ENCODE results near the gene E2F3. TPM values are rescaled to one million over a fixed set of nuclear protein-coding genes. Genes with fewer than 3 reads are reported as not detected.

E2F3 gene
- polyA plus RNA-seq, 3 donors, result 7.5 to 14.6 (median 8.9) TPM

DNA sequence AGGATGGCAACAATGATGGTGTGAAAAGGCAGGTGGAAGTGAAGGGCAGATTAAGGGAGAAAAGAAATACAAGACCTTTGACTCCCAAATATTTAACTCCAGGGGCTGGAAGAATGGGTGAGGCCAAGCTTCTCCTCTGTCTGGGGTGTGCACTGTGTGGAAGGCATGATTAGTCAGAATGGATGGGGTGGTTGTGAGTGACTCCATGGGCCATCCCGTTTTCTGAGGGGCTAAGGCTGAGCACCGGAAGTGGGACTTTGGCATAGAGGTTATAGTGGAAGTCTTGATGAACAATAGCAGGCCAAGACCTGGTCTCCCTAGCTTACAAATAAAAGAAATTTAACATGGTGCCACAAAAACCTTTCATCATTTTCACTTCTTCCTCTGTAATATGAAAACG is 12.1 kb downstream of the E2F3 start:
- peaks cover 65 to 75% of the 10 kb centered on the region in 2 donors for H3K4me1 ChIP-seq (ENCODE audit: control insufficient read depth in 1 of 2, insufficient read depth in 2 of 2, low read length in 2 of 2)
- Mint-ChIP-seq H3K27me3 (ENCODE audit: low read depth in 3 of 3) (peaks cover 0 to 2% (median 0%) of the 10 kb centered on the region in 3 donors), H3K27ac (peak overlapping the region in 6 of 7 donors; percentile 27 to 73 (median 36)), H3K36me3 (peaks cover 18 to 23% of the 10 kb centered on the region in 2 donors), H3K4me1 (peaks cover 89% of the 10 kb centered on the region), H3K4me3 (no peak overlapping the region), H3K9me3 (no peaks in the 10 kb centered on the region)
- peaks cover 3 to 23% of the 10 kb centered on the region in 2 donors for H3K36me3 ChIP-seq (replicated peaks in 1 of 2; ENCODE audit: control insufficient read depth in 1 of 2, insufficient read depth in 2 of 2, low read length in 2 of 2)
- peaks cover 98% of the 10 kb centered on the region for H4K20me1 ChIP-seq (ENCODE audit: insufficient read depth, low read length)
- TF ChIP-seq, protein P1, sequence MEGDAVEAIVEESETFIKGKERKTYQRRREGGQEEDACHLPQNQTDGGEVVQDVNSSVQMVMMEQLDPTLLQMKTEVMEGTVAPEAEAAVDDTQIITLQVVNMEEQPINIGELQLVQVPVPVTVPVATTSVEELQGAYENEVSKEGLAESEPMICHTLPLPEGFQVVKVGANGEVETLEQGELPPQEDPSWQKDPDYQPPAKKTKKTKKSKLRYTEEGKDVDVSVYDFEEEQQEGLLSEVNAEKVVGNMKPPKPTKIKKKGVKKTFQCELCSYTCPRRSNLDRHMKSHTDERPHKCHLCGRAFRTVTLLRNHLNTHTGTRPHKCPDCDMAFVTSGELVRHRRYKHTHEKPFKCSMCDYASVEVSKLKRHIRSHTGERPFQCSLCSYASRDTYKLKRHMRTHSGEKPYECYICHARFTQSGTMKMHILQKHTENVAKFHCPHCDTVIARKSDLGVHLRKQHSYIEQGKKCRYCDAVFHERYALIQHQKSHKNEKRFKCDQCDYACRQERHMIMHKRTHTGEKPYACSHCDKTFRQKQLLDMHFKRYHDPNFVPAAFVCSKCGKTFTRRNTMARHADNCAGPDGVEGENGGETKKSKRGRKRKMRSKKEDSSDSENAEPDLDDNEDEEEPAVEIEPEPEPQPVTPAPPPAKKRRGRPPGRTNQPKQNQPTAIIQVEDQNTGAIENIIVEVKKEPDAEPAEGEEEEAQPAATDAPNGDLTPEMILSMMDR (IDR thresholded peaks at IDR 0.05), result no peak
- H3K4me2 ChIP-seq (replicated peaks; ENCODE audit: extremely low read depth, low read length, poor library complexity, severe bottlenecking), result no peak overlapping the region
- no peak for DNase-seq
- intact Hi-C loops (cut with micrococcal nuclease), result no loop called here
- H2AFZ ChIP-seq (ENCODE audit: insufficient read depth, low read depth, low read length, poor library complexity, severe bottlenecking), result no peak overlapping the region
- peaks cover 100% of the 10 kb centered on the region for H3K79me2 ChIP-seq (ENCODE audit: insufficient read depth, low read length)
- peak overlapping the region in 1 of 2 donors; percentile 49 for H3K27ac ChIP-seq (ENCODE audit: low read depth in 1 of 2, low read length in 2 of 2)
- 50% methylated on average over 1 of the region's 3 CpGs for WGBS (ENCODE audit: insufficient coverage)
- no peak overlapping the region for H3K9ac ChIP-seq (ENCODE audit: insufficient read depth, low read length, poor library complexity, severe bottlenecking)
- no peak overlapping the region for H3K4me3 ChIP-seq (replicated peaks in 1 of 3; ENCODE audit: low read depth in 2 of 3, low read length in 3 of 3)
- no peaks in the 10 kb centered on the region for H3K27me3 ChIP-seq (ENCODE audit: control insufficient read depth in 2 of 2, insufficient read depth in 2 of 2, low read length in 2 of 2)
- no peaks in the 10 kb centered on the region for H3K9me3 ChIP-seq (replicated peaks in 1 of 2; ENCODE audit: control insufficient read depth in 1 of 2, insufficient read depth in 1 of 2, low read length in 2 of 2)

DNA sequence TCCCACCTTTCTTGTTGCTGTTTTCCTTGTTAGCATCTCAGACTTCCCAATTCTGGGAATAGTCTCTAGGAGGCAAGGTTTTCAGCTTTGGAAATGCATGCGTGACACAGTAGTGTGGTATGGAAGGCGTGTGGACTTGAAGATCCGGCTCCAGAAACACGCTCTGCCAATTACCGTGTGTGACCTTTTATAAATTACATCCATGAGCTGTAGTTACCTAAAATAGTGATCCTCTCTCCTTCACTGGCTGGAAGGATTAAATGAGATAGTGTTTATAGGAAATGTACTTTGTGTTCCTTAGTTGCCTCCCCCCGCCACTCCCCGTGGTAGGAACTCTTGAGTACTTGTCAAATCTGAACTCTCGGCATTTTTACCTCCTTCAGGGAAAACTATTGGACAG is 13.0 kb downstream of the E2F3 start:
- H3K9me3 Mint-ChIP-seq, result no peaks in the 10 kb centered on the region
- peaks cover 98% of the 10 kb centered on the region for H4K20me1 ChIP-seq (ENCODE audit: insufficient read depth, low read length)
- H2AFZ ChIP-seq (ENCODE audit: insufficient read depth, low read depth, low read length, poor library complexity, severe bottlenecking), result no peak overlapping the region
- no peak for DNase-seq
- TF ChIP-seq, protein P1 (IDR thresholded peaks at IDR 0.05), result no peak
- H3K36me3 ChIP-seq (replicated peaks in 1 of 2; ENCODE audit: control insufficient read depth in 1 of 2, insufficient read depth in 2 of 2, low read length in 2 of 2), result peaks cover 3 to 23% of the 10 kb centered on the region in 2 donors
- H3K27ac Mint-ChIP-seq, result peak overlapping the region in 5 of 7 donors; percentile 5 to 63 (median 50)
- no peaks in the 10 kb centered on the region for H3K9me3 ChIP-seq (replicated peaks in 1 of 2; ENCODE audit: control insufficient read depth in 1 of 2, insufficient read depth in 1 of 2, low read length in 2 of 2)
- peaks cover 60 to 69% of the 10 kb centered on the region in 2 donors for H3K4me1 ChIP-seq (ENCODE audit: control insufficient read depth in 1 of 2, insufficient read depth in 2 of 2, low read length in 2 of 2)
- peaks cover 0 to 2% (median 0%) of the 10 kb centered on the region in 3 donors for H3K27me3 Mint-ChIP-seq (ENCODE audit: low read depth in 3 of 3)
- peaks cover 89% of the 10 kb centered on the region for H3K4me1 Mint-ChIP-seq
- H3K9ac ChIP-seq (ENCODE audit: insufficient read depth, low read length, poor library complexity, severe bottlenecking), result no peak overlapping the region
- H3K4me2 ChIP-seq (replicated peaks; ENCODE audit: extremely low read depth, low read length, poor library complexity, severe bottlenecking), result no peak overlapping the region
- WGBS (ENCODE audit: insufficient coverage), result 100% methylated on average over 3 of the region's 8 CpGs
- peaks cover 100% of the 10 kb centered on the region for H3K79me2 ChIP-seq (ENCODE audit: insufficient read depth, low read length)
- intact Hi-C loops (cut with micrococcal nuclease), result no loop called here
- H3K36me3 Mint-ChIP-seq, result peaks cover 18 to 23% of the 10 kb centered on the region in 2 donors
- H3K4me3 ChIP-seq (replicated peaks in 1 of 3; ENCODE audit: low read depth in 2 of 3, low read length in 3 of 3), result no peak overlapping the region
- H3K27me3 ChIP-seq (ENCODE audit: control insufficient read depth in 2 of 2, insufficient read depth in 2 of 2, low read length in 2 of 2), result no peaks in the 10 kb centered on the region
- H3K27ac ChIP-seq (ENCODE audit: low read depth in 1 of 2, low read length in 2 of 2), result peak overlapping the region in 1 of 2 donors; percentile 49
- no peak overlapping the region for H3K4me3 Mint-ChIP-seq

Data from CD14-positive monocyte (primary cell).